AG09309 (cell line): ENCODE measurements around the gene DAAM1.

Experiments
- DNase-seq: peaks from one replicate; pipeline ENCODE4 v3.0.0-alpha.2; 2010; ENCODE audit warnings: low read depth
- H3K4me3 ChIP-seq: 2 replicates; pipeline ENCODE4 v1.5.1; 2011; ENCODE audit warnings: mild to moderate bottlenecking, low read depth, low read length, moderate library complexity; ENCODE audit not compliant: control insufficient read depth
- TF ChIP-seq, protein P1 (sequence below): IDR thresholded peaks from 2 replicates; pipeline ENCODE4 v1.5.1; 2011; ENCODE audit warnings: mild to moderate bottlenecking, low read depth, low read length, inconsistent platforms; ENCODE audit not compliant: insufficient read depth, control insufficient read depth; ENCODE audit errors: missing control alignments

Gene DAAM1

DNA sequence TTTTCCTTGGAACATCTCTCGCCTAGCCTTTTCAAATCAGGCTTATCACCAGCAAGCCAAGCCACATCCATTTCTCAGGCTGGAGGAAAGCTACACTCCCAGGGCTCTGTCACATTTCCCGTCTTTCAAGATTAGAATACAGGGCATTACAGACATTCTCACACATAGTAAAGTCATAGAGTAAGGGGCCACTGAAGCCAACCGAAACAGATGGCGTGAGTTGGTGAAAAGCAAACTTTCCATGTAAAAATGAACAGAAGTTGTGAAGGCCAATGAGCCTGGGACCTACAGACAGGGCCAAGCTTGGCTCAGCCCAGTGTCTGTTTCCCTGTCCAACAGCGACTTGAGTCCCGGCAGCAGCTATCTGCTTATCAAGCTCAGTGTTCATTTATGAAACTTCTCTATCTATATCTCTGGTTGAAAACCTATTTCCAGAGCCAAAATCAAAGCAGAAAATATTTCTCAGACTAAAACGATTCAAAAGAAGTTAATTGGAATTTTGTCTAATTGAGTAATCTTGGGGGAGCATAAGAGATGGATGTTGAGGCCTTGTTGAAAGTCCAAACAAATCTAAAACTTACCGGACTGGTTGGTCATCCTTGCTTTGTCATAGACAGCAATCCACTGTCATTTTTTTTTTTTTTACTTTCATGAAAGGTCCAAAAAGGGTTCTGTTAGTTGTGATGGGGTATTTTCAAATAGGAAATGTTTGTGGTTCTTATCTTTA lies 105.6 kb downstream of the DAAM1 start:
- no peak for DNase-seq
- H3K4me3 ChIP-seq, result no peak overlapping the region
- TF ChIP-seq, protein P1, sequence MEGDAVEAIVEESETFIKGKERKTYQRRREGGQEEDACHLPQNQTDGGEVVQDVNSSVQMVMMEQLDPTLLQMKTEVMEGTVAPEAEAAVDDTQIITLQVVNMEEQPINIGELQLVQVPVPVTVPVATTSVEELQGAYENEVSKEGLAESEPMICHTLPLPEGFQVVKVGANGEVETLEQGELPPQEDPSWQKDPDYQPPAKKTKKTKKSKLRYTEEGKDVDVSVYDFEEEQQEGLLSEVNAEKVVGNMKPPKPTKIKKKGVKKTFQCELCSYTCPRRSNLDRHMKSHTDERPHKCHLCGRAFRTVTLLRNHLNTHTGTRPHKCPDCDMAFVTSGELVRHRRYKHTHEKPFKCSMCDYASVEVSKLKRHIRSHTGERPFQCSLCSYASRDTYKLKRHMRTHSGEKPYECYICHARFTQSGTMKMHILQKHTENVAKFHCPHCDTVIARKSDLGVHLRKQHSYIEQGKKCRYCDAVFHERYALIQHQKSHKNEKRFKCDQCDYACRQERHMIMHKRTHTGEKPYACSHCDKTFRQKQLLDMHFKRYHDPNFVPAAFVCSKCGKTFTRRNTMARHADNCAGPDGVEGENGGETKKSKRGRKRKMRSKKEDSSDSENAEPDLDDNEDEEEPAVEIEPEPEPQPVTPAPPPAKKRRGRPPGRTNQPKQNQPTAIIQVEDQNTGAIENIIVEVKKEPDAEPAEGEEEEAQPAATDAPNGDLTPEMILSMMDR, result no peak

DNA sequence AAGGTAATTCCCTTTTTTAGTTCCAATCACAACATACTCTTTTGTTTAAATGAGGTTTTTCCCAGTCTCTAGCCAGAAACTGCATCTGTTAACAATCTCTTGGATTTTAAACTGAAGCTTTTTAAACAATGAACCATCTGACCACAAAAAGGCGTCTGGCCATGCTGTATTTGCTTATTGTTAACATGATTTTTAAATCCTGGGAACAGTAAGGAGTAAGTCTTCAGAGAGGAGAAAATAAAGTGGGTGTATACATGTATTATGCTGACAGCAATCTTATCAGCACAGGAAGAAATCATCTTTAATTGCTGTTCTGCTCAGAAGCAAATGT lies 106.2 kb downstream of the DAAM1 start:
- DNase-seq, result peak; percentile 62
- TF ChIP-seq, protein P1, result no peak
- H3K4me3 ChIP-seq, result no peak overlapping the region

DNA sequence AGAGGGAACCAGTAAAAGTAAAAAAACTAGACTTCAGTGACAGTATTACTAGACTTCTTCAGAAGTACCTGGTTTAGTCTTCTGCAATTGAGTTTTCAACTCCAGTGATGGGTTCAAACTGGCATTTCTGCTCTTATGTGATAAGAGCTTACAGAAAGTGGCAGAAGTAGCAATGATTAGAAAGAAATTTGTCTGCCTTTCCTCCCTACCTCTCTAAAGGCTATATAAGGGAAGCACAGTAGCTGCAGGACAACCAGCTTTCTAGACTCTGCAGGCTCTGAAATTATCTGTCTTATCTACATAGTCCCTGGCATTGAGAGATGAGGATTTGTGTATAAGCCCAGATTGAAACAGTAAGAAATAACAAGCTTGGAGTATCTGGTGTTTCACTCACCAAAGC lies 107.5 kb downstream of the DAAM1 start:
- no peak overlapping the region for H3K4me3 ChIP-seq
- TF ChIP-seq, protein P1, result no peak
- DNase-seq, result no peak

DNA sequence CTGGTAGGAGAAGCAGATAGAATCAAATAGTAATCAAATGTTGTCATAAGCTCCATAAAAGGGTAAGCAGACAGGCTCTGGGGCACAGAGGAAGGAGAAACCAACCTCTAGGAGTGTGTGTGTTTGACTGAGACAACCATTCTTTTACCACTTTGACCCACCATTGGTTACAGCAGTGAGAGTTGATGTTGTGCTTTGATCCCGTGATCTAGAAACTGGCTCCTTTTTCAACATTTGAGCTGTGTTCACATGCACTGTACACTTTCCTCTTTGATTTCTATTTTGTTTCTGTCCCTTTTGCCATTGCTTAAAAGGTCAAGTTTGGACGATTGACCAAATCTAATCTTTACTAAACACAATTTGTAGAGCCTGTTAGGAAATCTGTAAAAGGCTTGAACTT lies 108.0 kb downstream of the DAAM1 start:
- no peak overlapping the region for H3K4me3 ChIP-seq
- TF ChIP-seq, protein P1, result no peak
- DNase-seq, result no peak

DNA sequence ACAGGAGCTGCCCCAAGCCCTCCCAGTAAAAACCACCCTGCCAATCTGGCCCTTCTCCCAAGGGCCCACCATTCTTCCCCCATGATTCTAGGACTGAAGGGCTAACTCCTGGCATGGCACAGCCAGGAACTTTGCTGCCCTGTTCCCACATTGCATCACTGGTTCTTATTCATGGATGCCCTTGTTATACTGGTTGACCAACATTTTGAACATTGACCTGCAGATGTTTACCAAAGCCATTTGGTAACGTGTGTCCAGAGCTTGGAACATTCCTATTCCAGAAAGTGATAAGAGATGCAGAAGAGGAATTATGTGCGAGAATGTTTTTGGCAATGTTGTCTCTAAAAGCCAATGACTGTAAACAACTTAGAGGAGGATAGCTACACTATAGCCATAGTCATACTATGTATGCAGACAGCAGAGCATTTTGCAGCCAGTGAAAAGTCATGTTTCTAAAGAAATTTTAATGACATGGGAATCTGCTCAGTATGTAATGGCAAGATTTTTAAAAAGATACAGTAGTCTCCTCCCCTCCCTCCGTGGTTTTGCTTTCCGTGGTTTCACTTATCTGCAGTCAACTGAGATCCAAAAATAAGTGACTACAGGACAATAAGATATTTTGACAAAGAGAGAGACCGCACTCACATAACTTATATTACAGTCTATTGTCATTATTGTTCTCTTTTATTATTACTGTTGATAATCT lies 108.8 kb downstream of the DAAM1 start:
- TF ChIP-seq, protein P1, result no peak
- H3K4me3 ChIP-seq, result no peak overlapping the region
- DNase-seq, result no peak

DNA sequence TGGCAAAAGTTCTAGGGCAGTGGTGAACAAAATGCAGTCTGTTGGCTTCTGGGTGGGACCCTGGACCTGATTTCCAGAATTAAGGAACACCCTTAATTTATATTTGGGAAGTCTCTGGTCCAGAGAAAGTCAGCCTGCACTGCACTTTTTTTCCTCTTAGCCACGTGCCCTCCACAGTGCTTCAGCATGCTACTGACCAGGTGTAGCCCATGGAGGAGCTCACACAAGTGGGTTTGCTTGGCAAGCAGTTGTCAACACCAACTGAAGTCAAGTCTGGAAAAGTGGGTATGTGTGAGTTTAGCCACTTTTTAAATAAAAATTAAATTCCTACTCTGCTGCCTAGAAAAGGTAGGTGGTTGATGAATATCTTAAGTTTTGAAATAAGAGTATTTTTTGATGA lies 111.3 kb downstream of the DAAM1 start:
- TF ChIP-seq, protein P1, result no peak
- no peak overlapping the region for H3K4me3 ChIP-seq
- no peak for DNase-seq
